ENCODE data around the gene GIPC1.

GIPC1 gene

GRCh38 chr19:14441041-14441938, 54.6 kb downstream of the GIPC1 start:
- DNase-seq (ENCODE audit: extremely low spot score, insufficient read length, low read depth) = no peak
- FAIRE-seq = no peak

GRCh38 chr19:14440049-14440448, 55.9 kb downstream of the GIPC1 start:
- FAIRE-seq = peak; percentile 93

GRCh38 chr19:14439014-14439413, 56.9 kb downstream of the GIPC1 start:
- no peak for FAIRE-seq
- DNase-seq (ENCODE audit: extremely low spot score, insufficient read length, low read depth) = no peak

More at GRCh38 chr19:14440049-14440448, 55.9 kb downstream of the GIPC1 start:
- DNase-seq (ENCODE audit: extremely low spot score, insufficient read length, low read depth) = peak; percentile 71

- no peak for FAIRE-seq
- no peak for DNase-seq (ENCODE audit: extremely low spot score, insufficient read length, low read depth)
Observed at GRCh38 chr19:14437578-14438140, 58.3 kb downstream of the GIPC1 start.

GRCh38 chr19:14435320-14436050, 60.4 kb downstream of the GIPC1 start:
- DNase-seq (ENCODE audit: extremely low spot score, insufficient read length, low read depth) (no peak), FAIRE-seq (no peak)

- DNase-seq (ENCODE audit: extremely low spot score, insufficient read length, low read depth) = no peak
- FAIRE-seq = no peak
Observed at GRCh38 chr19:14434543-14435319, 61.2 kb downstream of the GIPC1 start.

- DNase-seq (ENCODE audit: extremely low spot score, insufficient read length, low read depth) (no peak), FAIRE-seq (no peak)
Observed at GRCh38 chr19:14433554-14434501, 62.1 kb downstream of the GIPC1 start.

- FAIRE-seq (no peak), DNase-seq (ENCODE audit: extremely low spot score, insufficient read length, low read depth) (peak; percentile 62)
Observed at GRCh38 chr19:14432791-14433553, 63.0 kb downstream of the GIPC1 start, which contains the start of gene PKN1. TSS of gene PKN1 (plus strand) at chr19:14433306. CDS start at chr19:14433522, 216 bp downstream.

GRCh38 chr19:14430712-14431111, 65.2 kb downstream of the GIPC1 start:
- FAIRE-seq (no peak), DNase-seq (ENCODE audit: extremely low spot score, insufficient read length, low read depth) (no peak)

GRCh38 chr19:14428882-14429416, 67.0 kb downstream of the GIPC1 start:
- no peak for FAIRE-seq

More at GRCh38 chr19:14428882-14429416, 67.0 kb downstream of the GIPC1 start:
- DNase-seq (ENCODE audit: extremely low spot score, insufficient read length, low read depth) = no peak

Data from GM18507 (cell line).